GM19043 (cell line): ENCODE data around the gene RBMS1.
"Not testable (repeated sequence)": the region's sequence is repeated elsewhere in the genome, so short reads cannot be mapped to it uniquely, and the experiment has no call there.

ENCODE experiments used
- ATAC-seq: cut with Tn5 transposase; IDR thresholded peaks from one replicate; pipeline ENCODE4 v1.9.1; 2021; ENCODE audit warnings: low read depth; ENCODE audit not compliant: unreplicated experiment

The RBMS1 gene

GRCh38 chr2:160473468-160474318 lies 19.9 kb downstream of the RBMS1 start:
- ATAC-seq = no peak

GRCh38 chr2:160472839-160473251 lies 20.8 kb downstream of the RBMS1 start:
- no peak for ATAC-seq

GRCh38 chr2:160471950-160472349 lies 21.7 kb downstream of the RBMS1 start:
- no peak for ATAC-seq

- ATAC-seq = no peak
These were observed 23.9 kb downstream of the RBMS1 start for GRCh38 chr2:160469621-160470204.

GRCh38 chr2:160469164-160469563 lies 24.4 kb downstream of the RBMS1 start:
- no peak for ATAC-seq

GRCh38 chr2:160467086-160467485 lies 26.5 kb downstream of the RBMS1 start:
- no peak for ATAC-seq

GRCh38 chr2:160465406-160465805 lies 28.2 kb downstream of the RBMS1 start:
- ATAC-seq = no peak

- no peak for ATAC-seq
These were observed 28.6 kb downstream of the RBMS1 start for GRCh38 chr2:160465002-160465401.

- no peak for ATAC-seq
These were observed 29.6 kb downstream of the RBMS1 start for GRCh38 chr2:160464017-160464416.

GRCh38 chr2:160463245-160463644 lies 30.4 kb downstream of the RBMS1 start:
- ATAC-seq = no peak

- no peak for ATAC-seq
These were observed 33.3 kb downstream of the RBMS1 start for GRCh38 chr2:160460333-160460731.

GRCh38 chr2:160459538-160460332 lies 33.9 kb downstream of the RBMS1 start:
- no peak for ATAC-seq

- ATAC-seq = no peak
These were observed 34.7 kb downstream of the RBMS1 start for GRCh38 chr2:160458718-160459453.

GRCh38 chr2:160457588-160457987 lies 36.0 kb downstream of the RBMS1 start:
- no peak for ATAC-seq

- no peak for ATAC-seq
These were observed 39.4 kb downstream of the RBMS1 start for GRCh38 chr2:160454070-160454797.

- ATAC-seq = no peak
These were observed 40.3 kb downstream of the RBMS1 start for GRCh38 chr2:160453111-160453820.

GRCh38 chr2:160450486-160450885 lies 43.1 kb downstream of the RBMS1 start:
- no peak for ATAC-seq

GRCh38 chr2:160448821-160449220 lies 44.8 kb downstream of the RBMS1 start:
- not testable (repeated sequence) for ATAC-seq

GRCh38 chr2:160445673-160446072 lies 47.9 kb downstream of the RBMS1 start:
- ATAC-seq = no peak
